ENCODE measurements around the gene PAGE4. TPM values are rescaled to one million over a fixed set of nuclear protein-coding genes. Genes with fewer than 3 reads are reported as not detected.

PAGE4 gene
- total and polyA plus RNA-seq, 5 donors from 2014 or later, result not detected

DNA sequence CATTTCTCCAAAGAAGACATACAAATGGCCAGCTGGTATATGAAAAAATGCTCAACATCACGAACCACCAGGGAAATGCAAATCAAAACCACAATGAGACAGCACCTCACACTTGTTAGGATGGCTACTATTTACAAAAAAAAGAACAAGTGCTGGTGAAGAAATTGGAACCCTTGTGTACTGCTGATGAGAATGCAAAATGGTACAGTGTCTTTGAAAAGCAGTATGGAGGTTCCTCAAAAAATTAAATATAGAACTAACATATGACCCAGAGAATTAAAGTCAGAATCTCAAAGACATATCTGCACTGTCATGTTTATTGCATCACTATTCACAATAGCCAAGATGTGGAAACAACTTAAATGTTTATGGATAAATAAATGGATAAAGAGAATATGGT, 20.9 kb downstream of the PAGE4 start:
- peaks cover 0 to 1% (median 0%) of the 10 kb centered on the region in 7 donors for H3K9me3 Mint-ChIP-seq
- no peak for DNase-seq
- no peaks in the 10 kb centered on the region for H3K4me1 Mint-ChIP-seq
- no peak overlapping the region for H3K27ac Mint-ChIP-seq
- Histone ChIP-seq H3K9me3 (ENCODE audit: control insufficient read depth in 2 of 2, low read length in 2 of 2) (no peaks in the 10 kb centered on the region), H3K36me3 (ENCODE audit: control insufficient read depth, insufficient read depth, low read length) (no peaks in the 10 kb centered on the region), H3K4me1 (ENCODE audit: control insufficient read depth, insufficient read depth, low read length, poor library complexity, severe bottlenecking) (no peaks in the 10 kb centered on the region), H3K27me3 (ENCODE audit: control insufficient read depth, insufficient read depth, low read length) (no peaks in the 10 kb centered on the region), H3K27ac (ENCODE audit: insufficient read depth, low read length, poor library complexity, severe bottlenecking) (no peak overlapping the region), H3K4me3 (ENCODE audit: low read depth, low read length) (no peak overlapping the region)
- no peak for ATAC-seq (ENCODE audit: low read depth in 2 of 2)
- H3K36me3 Mint-ChIP-seq, result no peaks in the 10 kb centered on the region
- no peak overlapping the region for H3K4me3 Mint-ChIP-seq
- peaks cover 6% of the 10 kb centered on the region for H3K27me3 Mint-ChIP-seq

DNA sequence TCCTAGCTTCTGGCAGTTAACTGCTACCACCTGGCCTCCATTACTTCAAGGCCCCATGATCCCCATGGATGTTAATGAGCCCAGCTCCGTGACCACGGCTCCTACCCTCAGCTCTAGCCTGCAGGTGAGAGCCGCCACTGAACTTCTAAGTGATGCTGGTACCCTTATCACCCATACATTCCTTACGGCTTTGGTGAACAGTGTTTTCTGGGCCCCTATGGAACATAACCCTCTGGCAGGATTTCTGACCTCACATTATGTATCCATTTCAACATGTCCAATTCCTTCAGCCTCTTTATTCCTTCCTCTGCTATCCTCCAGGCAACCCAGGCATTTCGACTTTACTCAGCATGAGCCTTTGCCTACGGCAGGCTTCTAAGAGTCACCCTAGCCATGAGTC, 24.6 kb downstream of the PAGE4 start:
- H3K27ac Mint-ChIP-seq, result no peak overlapping the region
- no peak overlapping the region for H3K4me3 Mint-ChIP-seq
- Histone ChIP-seq H3K27me3 (ENCODE audit: control insufficient read depth, insufficient read depth, low read length) (no peaks in the 10 kb centered on the region), H3K27ac (ENCODE audit: insufficient read depth, low read length, poor library complexity, severe bottlenecking) (no peak overlapping the region), H3K9me3 (ENCODE audit: control insufficient read depth in 2 of 2, low read length in 2 of 2) (no peaks in the 10 kb centered on the region), H3K36me3 (ENCODE audit: control insufficient read depth, insufficient read depth, low read length) (no peaks in the 10 kb centered on the region), H3K4me1 (ENCODE audit: control insufficient read depth, insufficient read depth, low read length, poor library complexity, severe bottlenecking) (no peaks in the 10 kb centered on the region), H3K4me3 (ENCODE audit: low read depth, low read length) (no peak overlapping the region)
- ATAC-seq (ENCODE audit: low read depth in 2 of 2) (no peak), DNase-seq (no peak)
- no peaks in the 10 kb centered on the region for H3K36me3 Mint-ChIP-seq
- no peaks in the 10 kb centered on the region for H3K4me1 Mint-ChIP-seq
- H3K27me3 Mint-ChIP-seq, result peaks cover 6% of the 10 kb centered on the region
- H3K9me3 Mint-ChIP-seq, result no peaks in the 10 kb centered on the region

DNA sequence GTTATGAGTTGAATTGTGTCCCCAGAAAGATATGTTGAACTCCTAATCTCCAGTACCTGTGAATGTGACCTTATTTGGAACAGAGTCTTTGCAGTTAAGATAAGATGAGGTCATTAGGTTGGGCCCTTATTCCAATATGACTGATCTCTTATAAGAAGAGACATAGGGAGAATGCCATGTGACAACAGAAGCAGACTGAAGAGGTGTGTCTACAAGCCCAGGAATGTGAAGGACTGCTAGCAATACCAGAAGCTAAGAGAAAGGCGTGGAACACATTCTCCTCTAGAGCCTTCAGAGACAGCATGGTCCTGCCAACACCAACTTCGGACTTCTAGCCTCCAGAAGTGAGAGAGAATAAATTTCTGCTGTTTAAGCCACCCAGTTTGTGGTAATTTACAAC, 27.7 kb downstream of the PAGE4 start:
- no peaks in the 10 kb centered on the region for H3K36me3 ChIP-seq (ENCODE audit: control insufficient read depth, insufficient read depth, low read length)
- no peak overlapping the region for H3K27ac ChIP-seq (ENCODE audit: insufficient read depth, low read length, poor library complexity, severe bottlenecking)
- Mint-ChIP-seq H3K4me1 (no peaks in the 10 kb centered on the region), H3K9me3 (peaks cover 0 to 2% (median 0%) of the 10 kb centered on the region in 7 donors), H3K4me3 (no peak overlapping the region), H3K36me3 (no peaks in the 10 kb centered on the region), H3K27ac (no peak overlapping the region), H3K27me3 (peaks cover 4% of the 10 kb centered on the region)
- H3K9me3 ChIP-seq (ENCODE audit: control insufficient read depth in 2 of 2, low read length in 2 of 2), result no peaks in the 10 kb centered on the region
- no peaks in the 10 kb centered on the region for H3K4me1 ChIP-seq (ENCODE audit: control insufficient read depth, insufficient read depth, low read length, poor library complexity, severe bottlenecking)
- H3K27me3 ChIP-seq (ENCODE audit: control insufficient read depth, insufficient read depth, low read length), result no peaks in the 10 kb centered on the region
- ATAC-seq (ENCODE audit: low read depth in 2 of 2), result no peak
- H3K4me3 ChIP-seq (ENCODE audit: low read depth, low read length), result no peak overlapping the region
- no peak for DNase-seq

DNA sequence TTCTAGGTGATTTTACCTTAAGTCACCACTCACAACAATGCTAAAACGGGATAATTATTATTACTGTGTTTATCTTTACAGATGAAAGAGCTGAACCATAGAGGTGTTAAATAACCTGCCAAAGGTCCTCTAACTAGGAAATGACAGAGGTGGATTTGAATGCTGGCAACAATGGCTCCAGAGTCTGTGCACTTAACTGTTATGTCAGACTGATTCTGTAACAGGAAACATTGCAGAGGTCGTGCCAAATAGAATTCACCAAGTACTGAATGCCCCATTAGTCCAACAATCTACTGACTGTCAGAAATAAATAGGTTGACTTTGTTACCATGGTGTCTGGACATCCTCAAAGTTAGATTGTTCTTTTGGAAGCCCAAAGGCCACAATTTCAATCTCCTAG, 29.2 kb downstream of the PAGE4 start:
- H3K4me1 ChIP-seq (ENCODE audit: control insufficient read depth, insufficient read depth, low read length, poor library complexity, severe bottlenecking), result no peaks in the 10 kb centered on the region
- ATAC-seq (ENCODE audit: low read depth in 2 of 2) (no peak), DNase-seq (no peak)
- no peak overlapping the region for H3K27ac ChIP-seq (ENCODE audit: insufficient read depth, low read length, poor library complexity, severe bottlenecking)
- H3K4me3 ChIP-seq (ENCODE audit: low read depth, low read length), result no peak overlapping the region
- Mint-ChIP-seq H3K27me3 (peaks cover 11% of the 10 kb centered on the region), H3K4me1 (no peaks in the 10 kb centered on the region), H3K4me3 (no peak overlapping the region), H3K36me3 (no peaks in the 10 kb centered on the region), H3K27ac (no peak overlapping the region), H3K9me3 (peaks cover 0 to 2% (median 0%) of the 10 kb centered on the region in 7 donors)
- no peaks in the 10 kb centered on the region for H3K36me3 ChIP-seq (ENCODE audit: control insufficient read depth, insufficient read depth, low read length)
- no peaks in the 10 kb centered on the region for H3K9me3 ChIP-seq (ENCODE audit: control insufficient read depth in 2 of 2, low read length in 2 of 2)
- no peaks in the 10 kb centered on the region for H3K27me3 ChIP-seq (ENCODE audit: control insufficient read depth, insufficient read depth, low read length)

DNA sequence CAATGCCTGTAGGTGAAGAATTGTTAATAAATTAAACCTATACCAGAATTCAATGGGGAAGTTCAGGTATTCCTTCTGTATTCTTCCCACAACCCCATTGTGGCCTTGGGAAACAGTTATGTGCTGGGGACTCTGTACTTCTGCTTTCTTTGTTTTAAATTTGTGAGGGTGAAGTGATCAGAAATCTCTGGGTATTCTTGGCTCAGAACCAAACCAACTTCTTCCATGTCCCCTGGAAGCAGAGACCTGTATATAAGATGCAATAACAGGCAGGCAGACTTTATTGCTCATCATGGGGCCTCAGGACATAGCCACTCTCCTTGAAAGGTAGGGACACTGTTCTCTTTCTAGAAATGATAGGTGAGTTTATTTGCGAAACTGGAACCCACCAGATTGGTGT, 30.4 kb downstream of the PAGE4 start:
- Mint-ChIP-seq H3K4me3 (no peak overlapping the region), H3K4me1 (no peaks in the 10 kb centered on the region), H3K9me3 (peaks cover 0 to 2% (median 0%) of the 10 kb centered on the region in 7 donors), H3K36me3 (no peaks in the 10 kb centered on the region), H3K27me3 (peaks cover 11% of the 10 kb centered on the region), H3K27ac (no peak overlapping the region)
- DNase-seq, result no peak
- no peaks in the 10 kb centered on the region for H3K36me3 ChIP-seq (ENCODE audit: control insufficient read depth, insufficient read depth, low read length)
- no peaks in the 10 kb centered on the region for H3K27me3 ChIP-seq (ENCODE audit: control insufficient read depth, insufficient read depth, low read length)
- no peak for ATAC-seq (ENCODE audit: low read depth in 2 of 2)
- no peak overlapping the region for H3K27ac ChIP-seq (ENCODE audit: insufficient read depth, low read length, poor library complexity, severe bottlenecking)
- H3K4me3 ChIP-seq (ENCODE audit: low read depth, low read length), result no peak overlapping the region
- H3K9me3 ChIP-seq (ENCODE audit: control insufficient read depth in 2 of 2, low read length in 2 of 2), result no peaks in the 10 kb centered on the region
- no peaks in the 10 kb centered on the region for H3K4me1 ChIP-seq (ENCODE audit: control insufficient read depth, insufficient read depth, low read length, poor library complexity, severe bottlenecking)

DNA sequence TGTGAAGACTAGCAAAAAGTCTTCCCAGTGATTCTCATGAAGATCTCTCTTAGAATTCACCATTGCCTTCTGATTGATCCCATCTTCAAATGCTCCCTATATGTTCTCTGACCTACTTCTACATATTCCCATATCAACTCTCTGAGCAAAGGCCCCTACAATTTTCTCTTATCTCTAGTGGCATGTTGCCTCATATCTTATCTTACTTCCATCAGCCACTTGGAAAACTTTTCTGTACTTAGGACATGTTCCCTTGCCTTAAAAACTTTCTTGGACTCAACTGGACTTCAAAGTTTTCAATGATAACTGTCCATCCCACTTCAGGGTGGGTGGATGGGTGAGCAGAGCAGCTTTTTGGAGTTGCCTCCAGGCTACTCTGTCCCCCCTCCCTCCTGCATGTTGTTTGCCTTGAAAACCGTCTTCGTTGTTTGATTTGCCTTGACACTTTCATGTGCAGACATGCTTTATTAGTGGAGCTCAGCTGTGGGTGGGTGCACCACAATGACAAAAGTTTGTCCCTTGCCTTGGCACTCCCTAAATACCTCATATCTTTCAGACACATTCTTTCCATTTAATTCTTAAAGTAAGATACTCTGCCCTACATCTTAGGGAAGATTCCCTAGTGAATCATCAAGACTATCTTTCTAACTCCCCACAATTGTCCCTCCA, 31.9 kb downstream of the PAGE4 start:
- H3K27ac Mint-ChIP-seq, result peak overlapping the region in 1 of 3 donors; percentile 66
- Histone ChIP-seq H3K4me1 (ENCODE audit: control insufficient read depth, insufficient read depth, low read length, poor library complexity, severe bottlenecking) (no peaks in the 10 kb centered on the region), H3K27ac (ENCODE audit: insufficient read depth, low read length, poor library complexity, severe bottlenecking) (no peak overlapping the region), H3K4me3 (ENCODE audit: low read depth, low read length) (no peak overlapping the region), H3K9me3 (ENCODE audit: control insufficient read depth in 2 of 2, low read length in 2 of 2) (no peaks in the 10 kb centered on the region), H3K36me3 (ENCODE audit: control insufficient read depth, insufficient read depth, low read length) (no peaks in the 10 kb centered on the region), H3K27me3 (ENCODE audit: control insufficient read depth, insufficient read depth, low read length) (no peaks in the 10 kb centered on the region)
- no peak for ATAC-seq (ENCODE audit: low read depth in 2 of 2)
- no peak for DNase-seq
- H3K36me3 Mint-ChIP-seq, result no peaks in the 10 kb centered on the region
- no peaks in the 10 kb centered on the region for H3K4me1 Mint-ChIP-seq
- H3K9me3 Mint-ChIP-seq, result peaks cover 0 to 2% (median 0%) of the 10 kb centered on the region in 7 donors
- no peak overlapping the region for H3K4me3 Mint-ChIP-seq
- peaks cover 21% of the 10 kb centered on the region for H3K27me3 Mint-ChIP-seq

DNA sequence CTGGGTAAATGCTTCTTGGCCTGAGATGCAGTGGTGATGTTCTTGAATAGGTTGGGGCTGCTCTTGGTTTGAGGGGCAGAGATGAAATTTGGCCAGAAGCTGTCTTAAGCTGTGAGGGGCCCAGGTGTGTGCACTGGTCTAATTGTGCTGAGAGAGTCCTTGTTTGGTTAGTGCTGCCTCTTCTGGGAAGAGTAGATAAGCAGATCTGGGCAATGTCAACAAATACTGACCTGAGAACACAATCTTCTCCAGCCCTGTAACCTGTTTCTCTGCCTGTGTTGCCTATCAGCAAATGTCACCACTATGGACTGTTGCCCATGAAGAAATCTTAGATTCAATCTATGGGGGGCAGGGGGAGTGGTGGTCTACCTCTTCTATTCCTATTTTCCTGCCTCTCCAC, 33.0 kb downstream of the PAGE4 start:
- H3K27me3 Mint-ChIP-seq, result peaks cover 24% of the 10 kb centered on the region
- Histone ChIP-seq H3K4me1 (ENCODE audit: control insufficient read depth, insufficient read depth, low read length, poor library complexity, severe bottlenecking) (no peaks in the 10 kb centered on the region), H3K27me3 (ENCODE audit: control insufficient read depth, insufficient read depth, low read length) (no peaks in the 10 kb centered on the region), H3K27ac (ENCODE audit: insufficient read depth, low read length, poor library complexity, severe bottlenecking) (no peak overlapping the region), H3K36me3 (ENCODE audit: control insufficient read depth, insufficient read depth, low read length) (no peaks in the 10 kb centered on the region), H3K4me3 (ENCODE audit: low read depth, low read length) (no peak overlapping the region), H3K9me3 (ENCODE audit: control insufficient read depth in 2 of 2, low read length in 2 of 2) (no peaks in the 10 kb centered on the region)
- no peak for ATAC-seq (ENCODE audit: low read depth in 2 of 2)
- H3K9me3 Mint-ChIP-seq, result peaks cover 0 to 2% (median 0%) of the 10 kb centered on the region in 7 donors
- no peaks in the 10 kb centered on the region for H3K36me3 Mint-ChIP-seq
- no peaks in the 10 kb centered on the region for H3K4me1 Mint-ChIP-seq
- H3K4me3 Mint-ChIP-seq, result no peak overlapping the region
- DNase-seq, result no peak
- no peak overlapping the region for H3K27ac Mint-ChIP-seq

DNA sequence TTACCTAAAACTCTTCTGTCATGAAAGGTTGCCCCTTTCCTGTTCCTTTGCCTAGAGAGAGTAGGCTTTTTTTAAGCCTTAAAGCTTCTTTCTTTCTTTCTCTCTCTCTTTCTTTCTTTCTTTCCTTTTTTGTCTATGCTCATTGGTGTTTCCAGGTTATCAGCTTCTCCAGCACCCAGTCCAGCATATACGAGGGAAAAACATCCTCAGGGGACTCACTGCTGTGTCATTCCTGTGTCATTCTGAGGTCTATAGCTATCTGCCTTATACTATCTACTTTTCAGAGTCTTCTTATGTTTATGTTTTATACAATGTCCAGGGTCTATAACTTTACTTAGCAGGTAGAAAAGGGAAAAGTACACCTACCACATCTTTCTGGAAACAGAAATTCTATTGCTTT, 39.6 kb downstream of the PAGE4 start:
- Histone ChIP-seq H3K36me3 (ENCODE audit: control insufficient read depth, insufficient read depth, low read length) (no peaks in the 10 kb centered on the region), H3K9me3 (ENCODE audit: control insufficient read depth in 2 of 2, low read length in 2 of 2) (no peaks in the 10 kb centered on the region), H3K4me1 (ENCODE audit: control insufficient read depth, insufficient read depth, low read length, poor library complexity, severe bottlenecking) (no peaks in the 10 kb centered on the region), H3K27ac (ENCODE audit: insufficient read depth, low read length, poor library complexity, severe bottlenecking) (no peak overlapping the region), H3K4me3 (ENCODE audit: low read depth, low read length) (no peak overlapping the region), H3K27me3 (ENCODE audit: control insufficient read depth, insufficient read depth, low read length) (peaks cover 3% of the 10 kb centered on the region)
- no peak overlapping the region for H3K4me3 Mint-ChIP-seq
- H3K36me3 Mint-ChIP-seq, result no peaks in the 10 kb centered on the region
- H3K4me1 Mint-ChIP-seq, result no peaks in the 10 kb centered on the region
- ATAC-seq (ENCODE audit: low read depth in 2 of 2), result no peak
- H3K9me3 Mint-ChIP-seq, result no peaks in the 10 kb centered on the region
- DNase-seq, result no peak
- no peak overlapping the region for H3K27ac Mint-ChIP-seq
- H3K27me3 Mint-ChIP-seq, result peaks cover 30% of the 10 kb centered on the region
